HG03066 (cell line): ENCODE measurements around the gene GSTP1.

Experiments
- ATAC-seq: cut with Tn5 transposase; IDR thresholded peaks from one replicate; pipeline ENCODE4 v1.9.1; 2021; ENCODE audit warnings: low read depth; ENCODE audit not compliant: unreplicated experiment

The GSTP1 gene

DNA sequence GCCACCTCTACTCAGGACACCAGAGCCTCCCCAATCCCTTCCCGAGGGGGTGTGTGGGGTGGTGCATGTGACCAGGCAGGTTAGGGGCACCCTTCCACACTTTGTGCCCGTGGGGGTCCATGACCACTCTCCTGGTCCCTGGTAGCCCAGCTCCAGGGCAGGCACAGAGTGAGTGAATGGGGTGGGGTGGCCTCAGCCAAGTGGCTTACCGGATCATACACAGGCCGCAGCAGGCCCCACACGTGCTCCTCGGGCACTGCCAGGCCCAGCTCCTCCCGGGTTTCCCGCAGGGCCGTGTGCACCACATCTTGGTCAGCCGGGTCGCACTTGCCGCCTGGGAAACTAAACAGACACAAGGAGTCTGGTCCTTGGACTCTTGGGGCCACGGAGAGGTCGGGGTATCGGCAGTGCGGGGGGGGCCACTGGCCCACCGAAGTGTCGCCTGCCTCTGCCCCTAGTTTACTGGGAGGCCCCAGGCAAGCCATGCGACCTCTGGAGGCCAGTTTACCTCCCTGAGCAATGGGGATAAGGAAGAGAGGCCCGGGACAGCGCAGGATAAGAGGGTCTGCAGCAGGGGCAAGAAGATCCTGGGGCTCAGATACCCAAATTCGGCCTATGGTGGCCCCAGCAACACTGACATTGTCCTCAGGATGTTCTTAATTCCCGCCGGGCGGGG is 45.2 kb downstream of the GSTP1 start:
- ATAC-seq, result no peak

DNA sequence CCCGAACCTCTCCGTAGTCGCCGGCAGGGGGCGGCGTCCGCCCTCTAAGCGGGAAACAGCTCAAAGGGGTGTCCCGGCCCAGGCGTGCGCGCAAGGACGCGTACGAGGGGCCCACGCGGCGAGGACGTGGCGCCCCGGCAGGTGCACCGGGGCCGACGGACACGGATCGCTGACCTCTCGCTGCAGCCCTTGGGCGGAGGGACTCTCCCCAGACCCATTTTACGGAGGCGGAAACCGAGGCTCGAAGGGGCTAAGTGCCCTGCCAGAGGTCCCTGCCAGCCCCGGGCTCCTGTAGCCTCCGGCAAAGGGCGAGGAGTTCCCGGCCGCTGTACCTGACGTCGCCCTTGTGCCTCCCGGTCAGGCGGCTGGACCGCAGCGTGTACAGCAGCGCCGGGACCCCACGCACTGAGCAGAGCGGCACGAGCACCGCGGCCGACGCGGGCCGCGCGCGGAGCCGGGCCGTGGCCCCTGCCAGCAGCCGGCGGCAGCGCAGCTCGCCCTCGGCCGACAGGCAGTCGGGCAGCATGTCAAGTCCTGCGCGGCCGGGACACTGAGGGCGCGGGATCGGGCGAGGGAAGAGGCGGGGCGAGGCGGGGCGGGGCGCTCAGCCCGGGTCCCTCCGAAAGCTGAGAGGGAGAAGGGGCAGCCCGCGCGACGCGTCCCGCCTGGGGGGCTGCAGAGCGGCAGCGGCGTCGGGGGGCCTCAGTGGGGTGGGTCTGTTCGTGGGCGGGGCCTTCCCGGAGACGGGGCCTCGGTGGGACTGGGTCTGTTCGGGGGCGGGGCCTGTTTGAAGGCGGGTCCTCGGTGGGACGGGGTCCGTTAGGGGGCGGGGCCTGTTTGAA is 46.0 kb downstream of the GSTP1 start, which contains the start of gene NUDT8:
Gene NUDT8, minus strand, starts transcription at position 552 of the 842 bp plus-strand sequence. Its CDS starts 26 bp downstream, at position 526.
- ATAC-seq, result peak; percentile 49

DNA sequence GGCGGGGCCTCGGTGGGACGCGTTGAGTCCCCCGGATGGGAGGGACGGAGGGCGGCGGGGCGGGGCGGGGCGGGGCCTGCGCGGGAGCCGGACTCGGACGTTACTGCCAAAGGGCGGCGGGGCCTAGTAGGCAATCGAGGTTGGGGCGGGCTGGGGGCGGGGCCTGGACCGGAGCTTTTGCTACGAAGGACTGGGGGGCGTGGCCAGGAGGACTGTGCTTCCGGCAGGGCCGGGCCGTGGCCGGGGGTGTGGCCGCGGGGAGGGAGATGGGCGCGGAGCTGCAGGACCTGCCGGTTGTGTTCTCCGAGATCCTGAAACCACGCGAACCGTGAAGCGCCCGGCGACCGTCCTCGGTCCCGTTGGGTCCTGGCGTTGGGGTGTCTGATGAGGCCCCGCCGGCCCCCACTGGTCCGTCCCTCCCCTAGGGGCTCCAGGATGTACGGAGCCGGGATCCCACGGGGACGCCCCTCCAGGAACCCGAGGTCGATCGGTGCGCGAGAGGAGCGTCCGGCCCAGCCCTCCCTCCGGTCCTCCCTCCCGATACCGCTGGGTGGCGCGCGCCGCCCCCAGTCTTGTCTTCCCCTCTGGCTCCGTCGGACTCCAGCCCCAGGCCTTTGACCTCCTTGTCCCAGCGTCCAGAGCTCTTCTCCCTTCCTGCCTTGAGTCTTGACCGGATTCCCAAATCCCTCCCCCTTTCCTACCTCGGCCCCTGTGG is 46.8 kb downstream of the GSTP1 start:
- peak; percentile 62 for ATAC-seq

DNA sequence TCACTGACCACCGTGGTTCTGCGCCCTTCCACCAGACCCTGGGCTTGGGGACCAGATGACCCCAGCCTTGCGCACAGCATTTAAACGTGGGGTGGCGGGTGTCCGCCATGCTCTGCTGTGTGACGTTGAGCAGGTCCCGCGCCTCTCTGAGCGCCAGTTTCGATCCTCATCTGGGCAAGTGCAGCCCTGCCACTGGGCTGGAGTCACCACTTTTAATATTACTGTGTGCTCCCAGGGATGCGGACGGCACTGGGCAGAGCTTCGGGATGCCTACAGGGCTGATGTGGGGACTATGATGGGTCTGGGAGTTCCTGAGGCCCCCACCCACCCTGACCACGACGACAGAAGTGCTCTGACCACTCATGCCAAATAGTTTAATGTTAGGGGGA is 47.3 kb downstream of the GSTP1 start:
- ATAC-seq, result no peak

DNA sequence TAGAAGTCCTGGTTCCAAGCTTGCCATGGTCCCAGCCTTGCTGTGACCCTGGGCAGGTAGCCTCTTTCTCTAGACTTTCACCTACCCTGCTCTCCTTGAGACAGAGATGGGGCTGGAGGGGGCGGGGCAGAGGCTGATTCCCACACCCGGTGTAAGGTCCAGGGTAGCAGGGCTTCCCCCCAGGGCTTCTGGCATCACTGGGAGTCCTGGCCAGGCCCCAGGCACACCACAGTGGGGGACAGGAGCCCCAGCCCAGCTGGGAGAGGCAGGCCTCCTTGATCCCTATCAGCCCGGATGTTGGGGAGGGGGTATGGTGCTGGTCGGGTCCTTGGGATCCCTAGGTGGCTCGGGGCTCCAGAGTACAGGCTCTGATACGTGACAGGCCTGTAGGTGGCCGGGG is 47.8 kb downstream of the GSTP1 start:
- ATAC-seq, result no peak

DNA sequence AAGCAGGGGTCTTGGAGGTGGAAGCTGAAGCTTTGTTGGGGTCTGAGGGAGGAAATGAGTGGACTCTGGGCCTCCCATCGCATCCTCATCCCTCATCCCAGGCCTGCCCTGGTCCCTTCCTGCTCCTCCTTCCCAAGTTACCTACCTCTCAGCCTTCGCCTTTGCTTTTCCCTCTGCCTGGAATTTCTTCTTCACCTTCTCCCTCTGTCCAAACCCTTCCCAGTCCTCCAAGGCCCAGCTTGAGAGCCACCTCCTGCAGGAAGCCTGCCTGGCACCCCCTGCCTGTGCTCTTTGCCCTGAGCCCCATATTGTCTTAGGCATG is 48.2 kb downstream of the GSTP1 start:
- no peak for ATAC-seq

DNA sequence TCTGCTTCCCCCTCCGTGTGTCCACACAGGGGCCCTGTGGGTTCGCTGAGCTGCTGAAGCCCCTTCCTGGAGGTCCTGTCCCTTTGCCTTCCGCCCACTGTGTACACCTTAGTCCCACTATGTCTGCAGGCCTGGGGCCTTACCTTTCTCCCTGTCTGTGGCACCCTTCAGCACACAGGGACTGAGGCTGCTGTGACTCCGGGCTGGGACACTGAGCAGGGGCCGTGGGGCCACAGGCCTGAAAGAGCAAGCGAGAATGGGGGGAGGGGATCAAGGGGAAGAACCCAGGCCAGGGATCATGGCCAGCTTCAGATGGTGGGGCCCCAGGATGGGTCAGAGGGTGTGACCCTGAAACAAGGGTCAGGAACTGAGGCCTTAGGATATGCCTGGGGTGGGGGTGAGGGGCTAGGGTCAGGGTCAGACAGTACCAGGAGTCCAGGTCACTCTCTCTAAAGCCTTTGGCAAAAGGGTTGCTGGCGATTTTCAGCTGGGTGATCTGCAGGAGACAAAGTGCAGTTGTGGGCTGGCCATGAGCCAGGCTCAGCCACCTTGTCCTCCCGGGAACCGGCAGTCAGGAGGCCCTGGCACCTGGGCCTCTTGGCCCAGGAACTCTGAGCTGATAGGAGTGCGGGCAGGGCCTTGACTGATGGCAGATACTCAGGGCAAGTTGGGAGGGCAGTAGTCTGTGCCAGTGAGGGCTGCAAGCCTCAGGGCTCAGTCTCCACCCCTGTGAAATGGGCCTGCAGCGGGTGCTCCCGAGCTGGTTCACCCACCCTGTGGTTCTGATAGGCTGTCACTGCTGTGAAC is 48.8 kb downstream of the GSTP1 start:
- ATAC-seq, result no peak

DNA sequence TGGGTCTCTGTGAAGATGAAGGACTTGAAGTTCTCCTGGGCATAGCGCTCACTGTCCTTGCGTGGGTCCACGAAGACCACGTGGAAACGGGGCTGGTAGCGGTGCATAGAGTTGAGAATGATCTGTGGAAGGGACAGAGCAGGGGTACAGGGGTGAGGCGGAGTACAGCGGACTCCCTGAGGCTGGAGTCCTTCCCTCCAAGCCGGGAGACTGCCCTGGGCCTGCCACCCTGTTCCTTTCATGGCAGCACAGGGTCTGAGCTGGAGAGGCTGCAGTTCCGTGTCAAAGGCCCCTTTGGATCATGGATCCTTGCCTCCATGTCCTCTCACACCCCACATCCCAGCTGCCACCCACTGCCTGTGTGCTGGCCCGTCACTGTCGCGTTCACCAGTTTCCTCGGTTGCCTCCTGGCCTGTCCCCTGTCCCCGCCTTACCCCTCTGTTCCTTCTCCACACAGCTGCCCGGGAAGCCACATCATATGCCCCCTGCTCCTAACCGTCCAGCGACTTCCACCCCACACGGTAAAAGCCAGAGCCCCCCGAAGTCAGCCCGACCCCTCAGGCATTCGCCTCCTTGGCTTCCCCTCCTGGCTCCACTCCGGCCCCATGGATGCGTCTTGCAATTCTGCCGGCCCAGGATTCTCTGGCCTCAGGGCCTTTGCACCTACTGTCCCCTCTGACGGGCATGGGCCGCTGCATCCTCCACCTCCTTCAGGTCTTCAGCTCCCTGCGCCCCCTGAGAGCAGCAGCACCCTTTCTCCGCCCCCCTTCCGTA is 49.6 kb downstream of the GSTP1 start:
- ATAC-seq, result no peak

DNA sequence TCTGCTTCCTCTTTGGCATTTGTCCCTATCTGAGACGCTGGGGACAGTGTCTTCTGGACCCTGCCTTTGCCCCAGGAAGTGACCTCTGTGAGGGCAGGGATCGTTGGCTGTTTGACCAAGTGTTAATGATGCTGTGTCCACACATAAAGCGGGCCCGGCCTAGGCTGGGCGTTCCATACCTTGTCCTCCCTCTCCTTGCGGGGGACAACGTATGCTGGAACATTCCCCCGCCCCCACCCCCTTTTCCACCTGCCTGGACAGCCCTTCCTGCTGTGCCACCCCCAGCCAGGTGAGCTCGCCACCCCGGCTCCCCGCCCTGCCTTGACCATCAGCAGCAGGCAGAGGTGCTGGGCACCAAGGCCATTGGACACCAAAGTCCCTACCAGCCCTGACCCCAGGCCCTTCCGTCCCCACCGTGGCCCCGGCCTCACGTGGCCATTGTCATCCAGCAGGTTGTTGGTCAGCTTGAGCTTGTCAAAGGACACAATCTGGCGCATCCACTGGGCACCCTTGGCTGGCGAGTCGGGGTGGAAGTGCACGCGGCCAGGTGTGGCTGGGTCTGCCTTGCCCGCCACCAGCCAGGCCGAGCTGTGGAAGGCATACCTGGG is 50.2 kb downstream of the GSTP1 start:
- no peak for ATAC-seq

DNA sequence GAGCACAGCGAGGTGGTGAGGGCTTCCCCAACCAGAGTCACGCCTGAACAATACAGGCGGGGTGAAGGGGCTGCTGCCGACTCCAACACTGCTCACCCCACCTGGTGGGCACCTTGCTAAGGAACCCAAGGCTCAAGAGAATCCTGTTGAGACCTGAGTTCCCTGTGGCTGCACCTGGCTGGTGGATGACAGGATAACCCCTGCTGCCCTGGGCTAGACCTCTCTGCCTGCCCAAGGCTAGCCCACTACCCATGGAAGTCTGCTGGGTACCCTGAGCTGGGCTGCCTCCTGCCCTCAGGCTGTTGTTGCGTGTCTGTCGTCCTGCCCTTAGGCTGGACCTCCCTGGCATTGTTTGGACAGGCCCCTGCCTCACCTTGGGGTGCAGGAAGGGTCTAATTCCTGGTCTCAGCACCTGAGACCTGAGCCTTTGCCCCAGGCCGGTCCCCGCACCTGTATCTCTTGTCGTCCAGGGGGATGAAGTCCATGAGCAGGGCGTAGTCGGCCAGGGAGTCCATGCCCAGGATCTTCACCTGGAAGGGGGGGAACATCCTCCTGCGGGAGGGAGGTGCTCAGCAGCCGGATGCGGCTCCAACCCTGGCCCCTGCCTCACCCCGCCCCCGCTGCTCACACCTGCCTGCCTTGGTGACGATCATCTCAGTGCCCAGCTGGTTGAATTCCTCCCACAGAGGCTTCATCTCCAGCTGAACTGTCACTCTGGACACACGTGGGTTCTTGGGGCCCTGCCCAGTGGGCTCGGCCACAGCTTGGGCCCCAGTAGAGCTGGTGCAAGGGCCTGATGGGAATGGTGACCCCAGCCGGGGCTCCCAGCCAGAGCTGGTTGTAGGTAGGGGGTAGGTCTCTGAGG is 51.0 kb downstream of the GSTP1 start:
- no peak for ATAC-seq

DNA sequence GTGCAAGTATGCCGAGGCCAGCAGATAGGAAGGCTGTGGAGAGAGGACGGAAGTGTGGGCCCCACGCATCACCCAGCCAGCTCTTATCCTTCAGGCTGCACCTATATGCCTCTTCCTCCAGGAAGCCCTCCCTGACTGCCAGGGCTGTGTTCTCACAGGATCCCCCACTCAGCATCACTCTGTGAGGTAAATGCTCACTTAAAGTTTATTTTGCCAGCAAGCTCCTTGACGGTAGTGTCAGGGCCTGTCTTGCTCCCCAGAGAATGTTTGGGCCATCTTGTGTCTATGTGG is 51.6 kb downstream of the GSTP1 start:
- no peak for ATAC-seq
